ENCODE data around the gene KLHL13.

DNA sequence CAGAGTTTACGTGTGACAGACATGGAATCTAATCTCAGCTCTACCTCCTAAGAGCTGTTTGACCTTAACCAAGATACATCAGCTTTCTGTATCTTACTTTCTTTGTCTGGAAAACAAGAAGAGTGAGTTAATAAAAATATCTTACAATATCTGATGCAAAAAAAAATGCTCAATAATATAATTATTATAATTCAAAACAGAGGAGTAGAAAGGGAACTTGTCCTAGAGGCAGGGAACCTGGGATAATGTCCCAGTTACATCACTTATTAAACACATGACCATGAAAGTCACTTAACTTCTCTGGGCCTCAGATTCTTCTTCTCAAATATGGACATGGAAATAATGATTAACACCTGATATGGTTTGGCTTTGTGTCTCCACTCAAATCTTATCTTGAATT lies 256.1 kb downstream of the KLHL13 start:
- TF ChIP-seq YY1 (IDR thresholded peaks at IDR 0.05; ENCODE audit: insufficient read depth, insufficient read length) = no peak
- TF ChIP-seq SUZ12 (IDR thresholded peaks at IDR 0.05; ENCODE audit: extremely low read depth, insufficient read depth, insufficient read length) = no peak

Data from NT2/D1 (cell line).